Small intestine (tissue), 16 donors: ENCODE measurements around the gene CHRNB2. TPM values are rescaled to one million over a fixed set of nuclear protein-coding genes. Genes with fewer than 3 reads are reported as not detected.
"Not testable (repeated sequence)": the region's sequence is repeated elsewhere in the genome, so short reads cannot be mapped to it uniquely, and the experiment has no call there.

ENCODE experiments used
- DNase-seq, 2 donors: peaks; one replicate each; pipeline versions ENCODE4 v3.0.0 to v3.0.0-alpha.2; 2013
- FAIRE-seq: peaks from 2 replicates; lab custom pipeline; 2012; peaks lifted over from hg19 to GRCh38; lab: Jason Lieb, UNC
- H3K27ac ChIP-seq, 3 donors: one replicate each; pipeline ENCODE4 v1.5.1; 2013; ENCODE audit warnings: low read length in 2 of 3, mild to moderate bottlenecking in 2 of 3, control low read depth in 1 of 3, inconsistent platforms in 1 of 3, low read depth in 1 of 3, moderate library complexity in 1 of 3
- H3K27me3 ChIP-seq, 3 donors: one replicate each; pipeline ENCODE4 v1.6.1; 2013; ENCODE audit warnings: low read length in 3 of 3, inconsistent platforms in 1 of 3; ENCODE audit not compliant: control insufficient read depth in 3 of 3, insufficient read depth in 3 of 3
- H3K36me3 ChIP-seq, 3 donors: one replicate each; pipeline ENCODE4 v1.6.1; 2013; ENCODE audit warnings: low read length in 3 of 3, inconsistent platforms in 1 of 3, low read depth in 1 of 3, mild to moderate bottlenecking in 1 of 3, moderate library complexity in 1 of 3; ENCODE audit not compliant: control insufficient read depth in 3 of 3, insufficient read depth in 2 of 3
- H3K4me1 ChIP-seq, 3 donors: one replicate each; pipeline ENCODE4 v1.6.1; 2013; ENCODE audit warnings: low read length in 2 of 3, inconsistent platforms in 1 of 3, low read depth in 1 of 3, mild to moderate bottlenecking in 1 of 3, moderate library complexity in 1 of 3; ENCODE audit not compliant: control insufficient read depth in 3 of 3, insufficient read depth in 2 of 3
- H3K4me3 ChIP-seq, 3 donors: one replicate each; pipeline ENCODE4 v1.5.1; 2013; ENCODE audit warnings: low read length in 3 of 3, control low read depth in 1 of 3, inconsistent platforms in 1 of 3, low read depth in 1 of 3, mild to moderate bottlenecking in 1 of 3, moderate library complexity in 1 of 3
- H3K9me3 ChIP-seq, 2 donors: one replicate each; pipeline ENCODE4 v1.6.1; 2013; ENCODE audit warnings: low read depth in 1 of 2, low read length in 1 of 2; ENCODE audit not compliant: control insufficient read depth in 2 of 2, insufficient read depth in 1 of 2
- WGBS, 3 donors: extraction: QIAGEN DNeasy Blood & Tissue Kit; methylation state at CpG; one replicate each; pipeline ENCODE4 v1.1.7; 2013; 5-methylcytosine and 5-hydroxymethylcytosine counted together
- long read RNA-seq, 10 donors: transcript quantifications; one replicate each; lab custom pipeline, GENCODE V29; 2026
- polyA plus RNA-seq, 4 donors: library from polyadenylated mRNA; stranded (reverse) in 3 of 4; unstranded in 1 of 4; fragments of 200-250 nt in 3 of 4; fragments of 120-200 nt in 1 of 4; gene quantifications; one replicate each; pipeline versions ENCODE4 v1.2.1 to v1.2.3, GENCODE V29; 2013
- donor health status: healthy with polysubstance abuse.
- donor health status: control.
- donor health status: control.
- donor health status: Bipolar disorder and iron deficiency.
- donor health status: healthy.

The CHRNB2 gene, protein sequence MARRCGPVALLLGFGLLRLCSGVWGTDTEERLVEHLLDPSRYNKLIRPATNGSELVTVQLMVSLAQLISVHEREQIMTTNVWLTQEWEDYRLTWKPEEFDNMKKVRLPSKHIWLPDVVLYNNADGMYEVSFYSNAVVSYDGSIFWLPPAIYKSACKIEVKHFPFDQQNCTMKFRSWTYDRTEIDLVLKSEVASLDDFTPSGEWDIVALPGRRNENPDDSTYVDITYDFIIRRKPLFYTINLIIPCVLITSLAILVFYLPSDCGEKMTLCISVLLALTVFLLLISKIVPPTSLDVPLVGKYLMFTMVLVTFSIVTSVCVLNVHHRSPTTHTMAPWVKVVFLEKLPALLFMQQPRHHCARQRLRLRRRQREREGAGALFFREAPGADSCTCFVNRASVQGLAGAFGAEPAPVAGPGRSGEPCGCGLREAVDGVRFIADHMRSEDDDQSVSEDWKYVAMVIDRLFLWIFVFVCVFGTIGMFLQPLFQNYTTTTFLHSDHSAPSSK
- polyA plus RNA-seq, result under 1 TPM in 2 of 4 donors, not detected in 2; 0.75 to 0.95 TPM
- long read RNA-seq, donor 1, result 0 reads
- long read RNA-seq, donor 2, result 0 reads
- long read RNA-seq, donor 3, result 0 reads
- long read RNA-seq, donor 4, result 0 reads
- long read RNA-seq, donor 5, result 0 reads
- long read RNA-seq, donor 6, result 0 reads
- long read RNA-seq, donor 7, result 0 reads
- long read RNA-seq, donor 8, result 0 reads
- long read RNA-seq, donor 9, result 0 reads
- long read RNA-seq, donor 10, result 0 reads

- 3 to 4% (median 3%) methylated on average over 49 to 53 of the region's 53 CpGs for WGBS, 3 donors
- FAIRE-seq (no peak), DNase-seq (peak; percentile 53 to 86)
- no peak within 1 kb of the TSS for H3K27ac ChIP-seq
- H3K4me1 ChIP-seq, result peaks cover 0 to 7% (median 0%) of the 10 kb centered on the region in 3 donors
- H3K36me3 ChIP-seq, result no peaks in the 10 kb centered on the region
- peaks cover 0 to 29% (median 0%) of the 10 kb centered on the region in 3 donors for H3K27me3 ChIP-seq
- no peaks in the 10 kb centered on the region for H3K9me3 ChIP-seq
- peak within 1 kb of the TSS in 1 of 3 donors; percentile 29 for H3K4me3 ChIP-seq
These were observed at the start of gene CHRNB2 for GRCh38 chr1:154567386-154568156. TSS of gene CHRNB2 (plus strand) at chr1:154567778. CDS start at chr1:154568045, 267 bp downstream.

GRCh38 chr1:154519591-154519991 lies 48.0 kb upstream of the CHRNB2 start:
- Histone ChIP-seq H3K36me3 (no peaks in the 10 kb centered on the region), H3K4me1 (no peaks in the 10 kb centered on the region), H3K9me3 (no peaks in the 10 kb centered on the region), H3K27me3 (peaks cover 0 to 18% (median 0%) of the 10 kb centered on the region in 3 donors), H3K27ac (peak overlapping the region in 1 of 3 donors; percentile 28), H3K4me3 (no peak overlapping the region)
- FAIRE-seq, result no peak
- 62 to 83% (median 75%) methylated on average over 9 of the region's 9 CpGs for WGBS, 3 donors
- no peak for DNase-seq

- H3K27ac ChIP-seq, result no peak overlapping the region
- no peak overlapping the region for H3K4me3 ChIP-seq
- H3K4me1 ChIP-seq, result no peaks in the 10 kb centered on the region
- FAIRE-seq (no peak), DNase-seq (no peak)
- H3K27me3 ChIP-seq, result peaks cover 0 to 21% (median 0%) of the 10 kb centered on the region in 3 donors
- no peaks in the 10 kb centered on the region for H3K9me3 ChIP-seq
- H3K36me3 ChIP-seq, result no peaks in the 10 kb centered on the region
- 35 to 42% (median 41%) methylated on average over 3 of the region's 3 CpGs for WGBS, 3 donors
These were observed 47.2 kb upstream of the CHRNB2 start for GRCh38 chr1:154520333-154520732.

DNA sequence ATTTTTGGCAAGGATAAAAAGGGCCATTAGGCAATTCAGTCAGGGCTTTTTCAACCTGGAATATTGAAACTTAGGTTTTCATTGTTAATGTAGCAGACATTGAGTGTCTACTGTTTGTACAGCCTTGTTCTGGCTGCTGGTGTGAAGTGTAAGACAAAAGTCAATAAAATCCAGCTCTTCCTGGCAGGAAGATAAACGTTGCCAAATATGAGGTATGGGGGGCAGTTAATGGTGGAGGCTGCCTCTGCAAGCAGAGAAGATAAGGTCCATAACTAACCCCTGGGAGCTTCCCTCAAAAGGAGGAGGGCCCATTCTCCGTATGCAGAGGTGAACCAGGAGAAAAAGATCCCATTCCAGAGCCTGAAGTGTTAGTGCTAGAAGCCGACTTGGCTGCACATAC lies 45.9 kb upstream of the CHRNB2 start:
- DNase-seq, result no peak
- peaks cover 0 to 21% (median 0%) of the 10 kb centered on the region in 3 donors for H3K27me3 ChIP-seq
- no peaks in the 10 kb centered on the region for H3K4me1 ChIP-seq
- H3K27ac ChIP-seq, result no peak overlapping the region
- 34 to 45% (median 34%) methylated on average over 3 of the region's 3 CpGs for WGBS, 3 donors
- H3K36me3 ChIP-seq, result no peaks in the 10 kb centered on the region
- no peak for FAIRE-seq
- no peaks in the 10 kb centered on the region for H3K9me3 ChIP-seq
- H3K4me3 ChIP-seq, result no peak overlapping the region

- Histone ChIP-seq H3K36me3 (no peaks in the 10 kb centered on the region), H3K4me3 (no peak overlapping the region), H3K27ac (no peak overlapping the region), H3K4me1 (no peaks in the 10 kb centered on the region), H3K9me3 (no peaks in the 10 kb centered on the region), H3K27me3 (peaks cover 0 to 18% (median 0%) of the 10 kb centered on the region in 3 donors)
- DNase-seq (no peak), FAIRE-seq (no peak)
These were observed 42.7 kb upstream of the CHRNB2 start for GRCh38 chr1:154524881-154525280.

DNA sequence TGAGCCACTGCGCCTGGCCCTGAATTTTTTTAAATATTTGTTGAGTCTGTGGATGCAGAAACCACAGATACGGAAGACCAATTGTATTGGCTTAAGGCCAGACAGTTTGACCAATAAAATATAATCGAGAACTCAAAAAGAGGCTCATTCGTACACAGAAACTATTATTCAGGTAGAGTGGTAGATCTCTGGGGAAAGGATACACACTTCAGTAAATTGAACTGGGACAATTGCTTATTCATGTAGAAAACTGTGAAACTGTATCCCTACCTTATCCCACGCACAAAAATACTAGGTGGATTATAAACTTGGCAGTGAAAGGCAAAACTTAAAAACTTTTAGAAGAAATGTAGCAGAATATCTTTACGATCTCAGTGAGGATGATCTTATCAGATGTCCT lies 40.4 kb upstream of the CHRNB2 start:
- no peaks in the 10 kb centered on the region for H3K4me1 ChIP-seq
- H3K4me3 ChIP-seq, result no peak overlapping the region
- H3K27me3 ChIP-seq, result peaks cover 0 to 12% (median 0%) of the 10 kb centered on the region in 3 donors
- H3K36me3 ChIP-seq, result no peaks in the 10 kb centered on the region
- FAIRE-seq, result no peak
- 68 to 77% (median 72%) methylated on average over 6 of the region's 6 CpGs for WGBS, 3 donors
- no peak for DNase-seq
- no peak overlapping the region for H3K27ac ChIP-seq
- no peaks in the 10 kb centered on the region for H3K9me3 ChIP-seq

DNA sequence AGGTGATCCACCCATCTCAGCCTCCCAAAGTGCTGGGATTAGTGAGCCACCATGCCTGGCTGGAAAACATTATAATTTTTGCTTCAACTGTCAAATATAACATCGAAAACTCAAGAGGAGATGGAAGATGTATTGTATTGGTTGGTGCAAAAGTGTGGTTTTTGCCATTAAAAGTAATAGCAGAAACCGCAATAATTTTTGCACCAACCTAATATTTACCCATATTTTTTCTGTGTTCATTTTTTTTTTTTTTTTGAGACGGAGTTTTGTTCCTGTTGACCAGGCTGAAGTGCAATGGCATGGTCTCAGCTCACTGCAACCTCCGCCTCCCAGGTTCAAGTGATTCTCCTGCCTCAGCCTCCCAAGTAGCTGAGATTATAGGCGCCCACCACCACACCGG lies 38.3 kb upstream of the CHRNB2 start:
- peaks cover 0 to 4% (median 0%) of the 10 kb centered on the region in 3 donors for H3K27me3 ChIP-seq
- DNase-seq (no peak), FAIRE-seq (no peak)
- H3K9me3 ChIP-seq, result no peaks in the 10 kb centered on the region
- no peaks in the 10 kb centered on the region for H3K36me3 ChIP-seq
- no peaks in the 10 kb centered on the region for H3K4me1 ChIP-seq
- no peak overlapping the region for H3K27ac ChIP-seq
- 87 to 94% (median 94%) methylated on average over 6 of the region's 6 CpGs for WGBS, 3 donors
- H3K4me3 ChIP-seq, result no peak overlapping the region

DNA sequence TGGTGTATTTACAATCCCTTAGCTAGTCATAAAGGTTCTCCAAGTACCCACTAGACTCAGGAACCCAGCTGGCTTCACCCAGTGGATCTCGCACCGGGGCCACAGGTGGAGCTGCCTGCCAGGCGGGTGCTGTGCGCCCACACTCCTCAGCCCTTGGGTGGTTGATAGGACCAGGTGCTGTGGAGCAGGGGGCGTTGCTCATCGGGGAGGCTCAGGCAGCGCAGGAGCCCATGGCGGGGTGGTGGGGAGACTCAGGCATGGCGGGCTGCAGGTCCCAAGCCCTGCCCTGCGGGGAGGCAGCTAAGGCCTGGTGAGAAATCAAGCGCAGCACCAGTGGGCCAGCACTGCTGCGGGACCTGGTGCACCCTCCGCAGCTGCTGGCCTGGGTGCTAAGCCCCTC lies 35.6 kb upstream of the CHRNB2 start:
- not testable (repeated sequence) for H3K27me3 ChIP-seq, H3K36me3 ChIP-seq, H3K4me3 ChIP-seq, DNase-seq, FAIRE-seq, H3K9me3 ChIP-seq, H3K27ac ChIP-seq, H3K4me1 ChIP-seq
- WGBS, 3 donors, result 96 to 97% (median 97%) methylated on average over 11 to 13 of the region's 13 CpGs
